Cardiac septum (tissue), 1 donor: ENCODE data around the gene RAB39A. TPM values are rescaled to one million over a fixed set of nuclear protein-coding genes. Genes with fewer than 3 reads are reported as not detected.
A peak's percentile ranks its signal among the peaks of the same experiment; 100 is the strongest.
"Not testable (repeated sequence)": the region's sequence is repeated elsewhere in the genome, so short reads cannot be mapped to it uniquely, and the experiment has no call there.

Experiments
- DNase-seq: peaks from one replicate; pipeline ENCODE4 v3.0.0-alpha.2; 2020; ENCODE audit warnings: low spot score
- intact Hi-C: fragments of 100-400 bp; cut with DNase I; formaldehyde crosslinking; loops from one replicate; pipeline ENCODE4 v1.14.0; 2022
- long read RNA-seq: library from polyadenylated mRNA; unstranded; transcript quantifications from one replicate; pipeline ENCODE4 v2.0.0, GENCODE V29; 2021
- total RNA-seq: library from RNA; stranded (reverse); fragmentation: NEBNext Ultra II Directional; extraction: Animal tissue kit (Norgen Biotek cat#: 25700); gene quantifications from one replicate; pipeline ENCODE4 v1.2.1, GENCODE V29; 2021
- donor health status: DM: no; HTN: no; CAD: no.

Gene RAB39A, protein sequence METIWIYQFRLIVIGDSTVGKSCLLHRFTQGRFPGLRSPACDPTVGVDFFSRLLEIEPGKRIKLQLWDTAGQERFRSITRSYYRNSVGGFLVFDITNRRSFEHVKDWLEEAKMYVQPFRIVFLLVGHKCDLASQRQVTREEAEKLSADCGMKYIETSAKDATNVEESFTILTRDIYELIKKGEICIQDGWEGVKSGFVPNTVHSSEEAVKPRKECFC
- total RNA-seq: 0.54 TPM
- long read RNA-seq: 0 reads

DNA sequence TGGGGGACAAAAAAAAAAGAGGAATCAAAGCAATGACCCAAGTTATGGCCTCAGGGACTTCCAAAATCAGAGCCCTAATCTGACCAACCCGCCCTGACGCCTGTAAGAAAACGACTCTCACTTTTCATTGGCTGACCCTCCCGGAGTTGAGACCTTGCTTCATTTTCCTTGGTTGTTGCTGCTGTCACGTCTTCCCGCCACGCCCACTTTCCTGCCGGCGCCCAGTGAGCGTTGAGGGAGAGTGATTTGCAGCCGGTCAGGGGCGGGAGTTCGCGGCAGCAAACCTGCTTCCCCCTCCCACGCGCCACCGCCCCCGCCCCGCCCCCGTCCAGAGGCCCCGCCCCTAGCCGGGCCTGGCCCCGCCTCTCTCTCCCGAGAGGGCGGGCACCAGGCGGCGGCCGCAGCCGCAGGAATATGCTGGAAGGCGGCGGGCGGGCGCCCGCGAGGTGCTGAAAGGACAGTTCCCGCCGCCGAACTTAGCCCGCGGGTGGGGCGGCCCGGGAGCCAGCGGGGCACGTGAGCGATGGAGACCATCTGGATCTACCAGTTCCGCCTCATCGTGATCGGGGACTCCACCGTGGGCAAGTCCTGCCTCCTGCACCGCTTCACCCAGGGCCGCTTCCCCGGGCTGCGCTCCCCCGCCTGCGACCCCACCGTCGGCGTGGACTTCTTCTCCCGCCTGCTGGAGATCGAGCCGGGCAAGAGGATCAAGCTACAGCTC, at the start of gene RAB39A:
TSS of gene RAB39A (plus strand) at position 403 of the 721 bp plus-strand sequence. CDS start at position 524, 121 bp downstream.
- peak; percentile 84 for DNase-seq
- intact Hi-C loops: no loop called here

DNA sequence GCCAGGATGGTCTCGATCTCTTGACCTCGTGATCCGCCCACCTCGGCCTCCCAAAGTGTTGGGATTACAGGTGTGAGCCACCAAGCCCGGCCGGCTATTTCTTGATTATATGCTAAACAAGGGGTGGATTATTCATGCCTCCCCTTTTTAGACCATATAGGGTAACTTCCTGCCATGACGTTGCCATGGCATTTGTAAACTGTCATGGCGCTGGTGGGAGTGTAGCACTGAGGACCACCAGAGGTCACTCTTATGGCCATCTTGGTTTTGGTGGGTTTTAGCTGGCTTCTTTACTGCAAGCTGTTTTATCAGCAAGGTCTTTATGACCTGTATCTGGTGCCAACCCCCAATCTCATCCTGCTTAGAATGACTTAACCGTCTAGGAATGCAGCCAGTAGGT, 46.8 kb upstream of the RAB39A start:
- DNase-seq, intact Hi-C loops: not testable (repeated sequence)

DNA sequence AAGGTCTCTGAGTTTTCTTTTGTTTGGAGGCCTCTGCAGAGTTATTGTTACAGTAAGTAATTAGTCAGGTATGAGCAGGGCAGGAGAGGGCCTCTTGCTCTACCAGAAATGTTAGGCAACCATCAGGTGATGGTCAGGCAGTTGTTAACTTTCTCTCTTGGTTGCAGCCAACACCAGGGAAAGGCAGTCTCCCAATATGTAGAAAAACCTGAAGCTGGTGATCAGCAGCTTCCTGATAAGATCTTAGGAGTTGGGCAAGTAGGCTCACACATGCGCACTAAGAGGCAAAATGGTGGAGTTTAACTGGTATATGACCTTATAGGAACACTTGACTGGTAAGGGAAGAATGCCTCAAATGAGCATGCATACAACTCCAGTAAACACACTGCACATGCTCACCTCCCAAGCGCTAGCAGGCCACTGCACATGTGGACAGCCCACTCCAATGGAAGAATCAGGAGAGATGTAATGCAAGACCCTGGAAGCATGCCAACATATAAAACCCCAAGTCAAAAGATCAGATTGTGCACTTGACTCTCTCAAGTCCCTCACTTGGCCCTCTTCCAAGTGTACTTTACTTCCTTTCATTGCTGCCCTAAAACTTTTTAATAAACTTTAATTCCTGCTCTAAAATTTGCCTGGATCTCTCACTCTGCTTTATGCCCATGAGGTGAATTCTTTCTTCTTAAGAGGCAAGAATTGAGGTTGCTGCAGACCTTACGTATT, 46.0 kb upstream of the RAB39A start:
- DNase-seq: no peak
- intact Hi-C loops: no loop called here

DNA sequence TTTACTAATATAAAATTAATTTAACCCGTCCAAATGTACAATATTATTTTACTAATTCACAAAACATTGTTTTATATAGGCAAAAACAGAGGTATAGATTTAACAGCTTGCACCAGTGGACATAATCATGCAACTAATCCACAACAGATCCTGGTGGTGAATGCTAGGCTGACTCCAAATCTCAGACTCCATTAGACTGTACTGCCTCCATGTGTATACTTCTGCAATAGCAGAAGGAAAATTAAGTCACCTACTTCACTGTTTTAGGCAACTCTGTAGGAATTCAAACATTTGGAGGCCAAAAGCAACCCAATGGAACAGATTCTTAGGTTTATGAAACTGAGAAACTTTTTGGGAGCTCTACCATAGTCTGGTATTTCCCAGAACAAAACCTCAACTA, 30.0 kb upstream of the RAB39A start:
- DNase-seq: no peak
- intact Hi-C loops: no loop called here

DNA sequence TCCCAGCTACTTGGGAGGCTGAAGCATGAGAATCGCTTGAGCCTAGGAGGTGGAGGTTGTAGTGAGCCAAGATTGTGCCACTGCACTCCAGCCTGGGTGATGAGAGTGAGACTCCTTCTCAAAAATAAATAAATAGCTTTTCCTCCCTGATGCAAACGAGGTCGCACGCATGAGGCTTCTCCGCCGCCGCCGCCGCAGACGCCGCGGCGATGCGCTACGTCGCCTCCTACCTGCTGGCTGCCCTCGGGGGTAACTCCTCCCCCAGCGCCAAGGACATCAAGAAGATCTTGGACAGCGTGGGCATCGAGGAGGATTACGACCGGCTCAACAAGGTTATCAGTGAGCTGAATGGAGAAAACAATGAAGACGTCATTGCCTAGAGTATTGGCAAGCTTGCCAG, 20.0 kb upstream of the RAB39A start:
- intact Hi-C loops: no loop called here

DNA sequence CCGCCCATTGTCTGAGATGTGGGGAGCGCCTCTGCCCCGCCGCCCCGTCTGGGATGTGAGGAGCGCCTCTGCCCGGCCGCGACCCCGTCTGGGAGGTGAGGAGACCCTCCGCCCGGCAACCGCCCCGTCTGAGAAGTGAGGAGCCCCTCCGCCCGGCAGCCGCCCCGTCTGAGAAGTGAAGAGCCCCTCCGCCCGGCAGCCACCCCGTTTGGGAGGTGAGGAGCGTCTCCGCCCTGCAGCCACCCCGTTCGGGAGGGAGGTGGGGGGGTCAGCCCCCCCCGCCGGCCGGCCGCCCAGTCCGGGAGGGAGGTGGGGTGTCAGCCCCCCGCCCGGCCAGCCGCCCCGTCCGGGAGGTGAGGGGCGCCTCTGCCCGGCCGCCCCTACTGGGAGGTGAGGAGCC, 15.8 kb upstream of the RAB39A start:
- DNase-seq, intact Hi-C loops: not testable (repeated sequence)

More for the DNA sequence above, 20.0 kb upstream of the RAB39A start:
- no peak for DNase-seq

DNA sequence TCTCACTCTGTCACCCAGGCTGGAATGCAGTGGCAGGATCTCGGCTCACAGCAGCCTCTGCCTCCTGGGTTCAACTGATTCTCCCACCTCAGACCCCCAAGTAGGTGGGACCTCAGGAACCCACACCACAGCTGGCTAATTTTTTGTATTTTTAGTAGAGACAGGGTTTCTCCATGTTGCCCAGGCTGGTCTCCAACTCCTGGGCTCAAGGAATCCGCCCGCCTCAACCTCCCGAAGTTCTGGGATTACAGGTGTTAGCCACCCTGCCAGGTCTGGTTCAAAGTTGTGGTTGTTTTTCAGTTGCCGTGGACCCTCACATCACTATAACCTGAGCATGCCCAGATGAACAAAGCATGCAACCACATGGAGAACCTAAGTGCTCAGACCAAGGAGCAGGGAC, 13.0 kb upstream of the RAB39A start:
- intact Hi-C loops: no loop called here
- DNase-seq: no peak

DNA sequence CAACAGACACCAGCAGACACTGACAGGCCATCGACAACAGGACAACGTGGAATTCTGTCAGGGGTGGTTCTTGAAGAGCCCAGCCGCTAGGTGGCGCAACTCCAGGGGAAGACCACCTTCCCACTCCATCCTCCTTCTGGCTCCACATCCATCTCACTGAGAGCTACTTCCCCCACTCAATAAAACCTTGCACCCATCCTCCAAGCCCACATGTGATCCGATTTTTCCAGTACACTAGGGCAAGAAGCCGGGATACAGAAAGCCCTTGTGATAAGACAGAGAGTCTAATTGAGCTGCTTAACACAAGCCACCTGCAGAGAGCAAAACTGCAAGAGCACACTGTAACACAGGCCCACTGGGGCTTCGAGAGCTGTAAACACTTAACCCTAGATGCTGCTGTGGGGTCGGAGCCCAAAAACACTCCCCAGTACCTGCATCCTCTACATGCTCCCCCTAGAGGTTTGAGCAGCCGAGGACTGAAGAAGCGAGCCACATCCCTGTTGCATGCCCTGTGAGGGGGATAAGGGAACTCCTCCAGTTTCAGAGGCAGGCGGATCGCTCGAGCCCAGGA, 11.5 kb upstream of the RAB39A start:
- intact Hi-C loops: no loop called here
- DNase-seq: no peak

DNA sequence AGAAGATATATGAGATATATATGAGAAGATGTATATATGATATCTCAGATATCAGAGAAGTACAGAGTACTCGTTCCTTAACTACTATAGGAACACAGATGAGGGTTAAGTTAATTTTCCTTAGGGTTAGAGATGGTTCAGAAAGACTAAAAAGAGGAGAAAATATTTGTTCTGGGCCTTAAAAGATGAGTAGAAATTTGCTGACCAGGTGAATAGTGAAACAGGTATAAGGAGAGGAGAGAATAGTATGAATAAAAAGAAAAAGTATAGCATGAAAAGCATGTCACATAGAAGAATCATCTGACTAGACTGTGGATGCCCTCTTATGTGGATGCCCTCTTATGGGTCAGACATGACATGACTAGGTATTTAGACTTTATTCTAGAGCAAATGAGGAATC, 6.3 kb upstream of the RAB39A start:
- intact Hi-C loops: no loop called here
- no peak for DNase-seq

DNA sequence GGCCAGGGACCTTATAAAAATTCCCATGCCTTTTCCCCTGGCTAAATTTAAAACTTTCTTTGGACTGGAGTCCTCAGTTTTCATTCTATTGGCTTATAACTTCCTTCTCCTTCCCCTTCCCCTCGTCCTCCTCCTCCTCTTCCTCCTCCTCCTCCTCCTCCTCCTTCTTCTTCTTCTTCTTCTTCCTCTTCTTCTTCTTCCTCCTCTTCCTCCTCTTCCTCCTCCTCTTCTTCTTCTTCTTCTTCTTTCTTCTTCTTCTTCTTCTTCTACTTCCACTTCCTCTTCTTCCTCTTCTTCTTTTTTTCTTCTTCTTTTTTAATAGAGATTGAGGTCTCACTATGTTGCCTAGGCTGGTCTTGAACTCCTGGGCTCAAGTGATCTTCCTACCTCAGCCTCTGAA, 4.7 kb upstream of the RAB39A start:
- intact Hi-C loops, DNase-seq: not testable (repeated sequence)

DNA sequence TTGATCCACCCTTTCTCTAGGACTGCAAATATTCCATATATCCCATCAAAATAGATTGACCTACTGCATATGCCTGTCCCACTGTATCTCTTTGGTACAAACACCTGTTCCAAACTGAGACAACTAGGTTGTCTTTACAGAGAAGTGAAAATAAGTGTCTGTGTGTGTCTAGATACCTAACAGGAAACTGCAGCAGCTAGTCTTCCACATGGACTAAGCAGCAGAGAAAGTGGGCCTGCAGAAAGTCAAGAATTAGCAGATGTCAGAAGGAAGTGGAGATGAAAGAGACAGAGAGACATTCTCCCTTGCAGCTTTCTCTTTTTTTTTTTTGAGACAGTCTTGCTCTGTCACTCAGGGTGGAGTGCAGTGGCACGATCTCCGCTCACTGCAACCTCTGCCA, 3.9 kb upstream of the RAB39A start:
- no peak for DNase-seq
- intact Hi-C loops: no loop called here

DNA sequence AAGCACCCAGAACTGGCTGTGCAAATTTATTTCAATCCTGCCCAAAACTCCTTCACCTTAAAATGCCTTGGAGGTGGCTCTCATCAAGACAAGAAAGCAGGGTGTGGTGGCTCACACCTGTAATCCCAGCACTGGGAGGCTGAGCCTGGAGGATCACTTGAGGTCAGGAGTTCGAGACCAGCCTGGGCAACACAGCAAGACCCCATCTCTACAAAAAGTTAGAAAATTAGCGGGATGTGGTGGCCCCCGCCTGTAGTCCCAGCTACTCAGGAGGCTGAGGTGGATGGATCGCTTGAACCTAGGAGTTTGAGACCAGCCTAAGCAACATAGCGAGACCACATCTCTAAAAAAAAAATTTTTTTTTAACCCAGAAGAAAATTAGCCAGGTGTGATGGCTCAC, 689 bp upstream of the RAB39A start:
- DNase-seq: no peak
- intact Hi-C loops: no loop called here

DNA sequence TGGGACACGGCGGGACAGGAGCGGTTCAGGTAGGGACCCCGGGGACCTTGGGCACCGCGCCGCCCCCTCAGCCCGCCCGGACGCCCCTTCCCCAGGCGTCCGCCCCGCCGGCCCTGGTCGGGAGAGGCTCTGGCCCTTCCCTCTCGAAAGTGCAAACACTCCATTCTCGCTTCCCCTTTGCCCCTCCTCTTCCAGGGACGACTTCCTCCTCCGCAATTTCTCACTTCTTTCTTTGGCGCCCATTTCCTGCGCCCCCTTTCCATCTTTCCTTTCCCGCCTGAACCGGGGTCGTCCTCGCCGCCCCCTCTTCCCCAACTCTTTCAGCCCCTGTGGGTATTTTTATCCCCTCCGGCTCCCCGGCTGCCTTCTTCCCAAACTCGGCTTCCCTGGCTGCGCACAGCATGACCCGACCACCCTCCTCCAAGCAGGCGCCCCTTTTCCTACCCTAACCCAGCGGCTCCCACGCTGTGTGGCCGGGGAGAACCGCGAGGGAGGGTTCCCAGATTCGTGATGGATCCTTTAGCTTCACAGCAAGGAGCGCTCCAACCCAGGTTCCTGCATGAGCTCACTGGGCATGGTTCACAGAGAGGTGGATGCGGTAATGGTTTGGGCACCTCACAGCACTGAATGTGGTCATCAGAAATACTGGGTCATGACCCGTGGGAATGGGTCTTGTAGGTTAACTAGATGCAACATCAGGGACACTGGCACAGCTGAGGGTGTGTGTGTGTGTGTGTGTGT, 689 bp downstream of the RAB39A start:
- intact Hi-C loops: no loop called here
- DNase-seq: no peak

DNA sequence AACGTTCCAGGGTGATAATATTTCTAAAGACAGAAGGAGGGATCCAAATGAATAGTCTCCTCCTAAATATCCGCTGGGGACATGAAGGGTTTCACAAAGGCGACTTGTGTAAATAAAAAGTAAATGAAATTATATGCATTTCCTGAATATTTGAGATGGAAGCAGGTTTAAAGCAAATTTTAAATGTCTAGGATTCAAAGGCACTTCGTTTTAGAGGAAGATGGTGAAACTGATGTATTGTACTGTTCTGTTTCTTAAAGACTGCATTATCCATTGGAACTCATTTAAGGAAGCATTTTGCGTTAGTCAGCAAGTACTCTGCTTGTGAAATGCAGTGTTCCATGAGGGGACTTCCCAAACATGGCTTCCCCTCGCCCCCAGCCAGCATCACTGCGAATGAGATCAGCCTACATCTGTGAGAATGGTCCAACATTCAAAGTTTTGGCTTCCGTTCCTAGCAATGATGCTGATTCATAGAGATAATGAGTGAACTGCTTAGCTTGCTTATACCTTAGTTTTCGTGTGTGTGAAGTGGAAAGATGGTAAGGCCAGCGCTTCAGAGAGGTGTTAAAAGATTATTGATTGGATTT, 1.5 kb downstream of the RAB39A start:
- intact Hi-C loops: no loop called here
- no peak for DNase-seq

DNA sequence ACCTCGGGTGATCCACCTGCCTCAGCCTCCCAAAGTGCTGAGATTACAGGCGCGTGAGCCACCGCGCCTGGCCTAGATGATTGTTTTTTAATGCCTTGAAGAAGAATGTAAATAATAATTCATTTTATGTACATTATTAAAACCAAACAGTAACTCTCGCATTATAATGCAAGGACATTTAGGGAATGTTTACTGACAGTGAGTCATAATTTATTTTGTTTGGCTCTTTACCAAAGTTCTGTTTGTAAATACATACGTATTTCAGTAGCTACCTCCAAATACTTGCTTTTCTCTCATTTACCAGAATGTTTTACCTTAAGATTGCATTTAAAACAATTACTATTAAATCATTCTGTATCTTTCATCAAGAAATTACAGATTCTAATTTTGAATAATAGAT, 3.0 kb downstream of the RAB39A start:
- intact Hi-C loops: no loop called here
- DNase-seq: no peak

DNA sequence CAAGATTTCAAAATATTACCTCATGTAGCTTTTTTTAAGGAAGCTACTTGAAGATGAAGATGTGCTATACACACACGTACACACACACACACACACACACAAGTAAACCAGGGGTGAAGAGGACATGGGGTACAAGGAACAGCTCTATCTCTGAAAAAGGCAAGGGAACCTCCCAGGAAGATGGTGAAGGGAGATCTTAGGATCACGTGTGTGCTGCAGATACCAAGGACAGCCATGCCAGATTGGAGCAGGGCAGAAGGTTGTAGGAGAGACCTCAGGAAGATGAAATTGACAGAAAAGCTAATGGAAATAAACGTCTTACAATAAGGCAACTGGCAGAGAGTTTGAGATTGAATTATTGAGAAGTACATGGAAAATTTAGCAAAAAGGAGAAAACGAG, 19.7 kb downstream of the RAB39A start:
- intact Hi-C loops: no loop called here
- DNase-seq: no peak

DNA sequence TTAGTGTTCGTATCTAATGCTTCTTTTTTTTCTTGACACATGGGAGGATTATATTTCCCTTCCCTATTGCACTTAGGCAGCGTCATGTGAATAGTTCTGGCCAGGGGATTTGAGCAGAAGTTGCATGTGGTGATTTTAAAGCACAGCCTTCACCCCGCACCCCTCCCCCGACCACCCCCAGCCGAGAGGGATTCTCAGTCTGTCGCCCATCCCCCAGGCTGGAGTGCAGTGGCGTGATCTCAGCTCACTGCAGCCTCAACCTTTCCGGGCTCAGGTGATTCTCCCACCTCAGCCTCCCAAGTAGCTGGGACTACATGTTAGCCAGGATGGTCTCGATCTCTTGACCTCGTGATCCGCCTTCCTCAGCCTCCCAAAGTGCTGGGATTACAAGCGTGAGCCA, 20.1 kb downstream of the RAB39A start:
- intact Hi-C loops, DNase-seq: not testable (repeated sequence)

DNA sequence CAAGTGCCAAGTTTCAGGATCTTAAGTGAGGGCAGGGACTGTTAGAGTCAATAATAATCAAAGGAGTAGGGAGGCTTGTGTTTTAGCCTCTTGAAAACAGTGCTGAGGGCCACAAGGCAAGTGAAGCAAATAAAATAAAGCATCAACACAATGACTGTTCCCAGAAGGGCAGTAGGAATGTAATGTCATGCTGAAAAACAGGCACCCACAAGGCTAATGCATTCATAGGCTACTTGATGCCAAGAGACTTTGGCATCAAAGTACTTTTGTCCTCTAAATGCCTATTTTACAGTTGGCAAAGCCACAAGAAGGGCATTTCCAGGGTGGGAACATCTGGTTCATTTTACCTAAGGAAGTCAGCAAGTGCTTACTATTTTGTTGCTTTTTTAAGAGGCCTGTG, 22.9 kb downstream of the RAB39A start:
- intact Hi-C loops: no loop called here
- DNase-seq: no peak

DNA sequence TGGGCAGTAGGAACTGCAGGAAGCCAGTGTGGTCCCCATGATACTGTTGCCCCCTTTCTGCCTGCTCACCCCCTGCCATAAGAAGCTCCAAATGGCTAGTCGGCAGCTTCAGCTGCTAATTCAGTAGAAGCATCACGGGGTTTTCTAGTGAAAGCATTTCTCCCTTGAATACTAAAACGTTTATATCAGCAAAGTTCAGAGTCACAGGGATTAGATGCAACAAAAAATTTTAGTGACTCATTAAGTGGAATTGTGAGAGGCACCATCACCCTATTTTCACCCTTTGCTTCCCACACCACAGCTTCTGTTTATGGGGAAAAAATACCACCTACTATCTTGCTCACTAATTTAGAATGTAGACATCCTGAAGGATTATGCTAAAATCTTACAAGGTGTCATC, 25.2 kb downstream of the RAB39A start:
- intact Hi-C loops: no loop called here
- no peak for DNase-seq
